Upper lobe of right lung (tissue), 1 donor: ENCODE data around the gene CCDC38. TPM values are rescaled to one million over a fixed set of nuclear protein-coding genes. Genes with fewer than 3 reads are reported as not detected.

ENCODE experiments used
- ATAC-seq: fragments of 200-7000 bp; cut with Tn5 transposase; one replicate; pipeline ENCODE4 v1.9.1; 2020; ENCODE audit warnings: mild to moderate bottlenecking, moderate library complexity
- DNase-seq: peaks from one replicate; pipeline ENCODE4 v3.0.0-alpha.2; 2020
- H3K27ac ChIP-seq: fragments of 200-600 bp; one replicate; pipeline ENCODE4 v1.8.0; 2022
- H3K27me3 ChIP-seq: fragments of 200-600 bp; one replicate; pipeline ENCODE4 v1.8.0; 2022; ENCODE audit warnings: mild to moderate bottlenecking
- H3K36me3 ChIP-seq: fragments of 200-600 bp; one replicate; pipeline ENCODE4 v1.8.0; 2022
- H3K4me1 ChIP-seq: fragments of 200-600 bp; one replicate; pipeline ENCODE4 v1.8.0; 2022
- H3K4me3 ChIP-seq: fragments of 200-600 bp; one replicate; pipeline ENCODE4 v1.8.0; 2022; ENCODE audit warnings: mild to moderate bottlenecking
- H3K9me3 ChIP-seq: fragments of 200-600 bp; one replicate; pipeline ENCODE4 v1.8.0; 2022
- CTCF ChIP-seq: fragments of 200-600 bp; IDR thresholded peaks from one replicate; pipeline ENCODE4 v1.8.0; 2022; ENCODE audit warnings: antibody characterized with exemption
- intact Hi-C: fragments of 100-400 bp; cut with DNase I; formaldehyde crosslinking; loops from one replicate; pipeline ENCODE4 v1.11.0; 2022
- total RNA-seq: library from RNA; stranded (reverse); fragmentation: NEBNext Ultra II Directional; extraction: Animal tissue kit (Norgen Biotek cat#: 25700); gene quantifications from one replicate; pipeline ENCODE4 v1.2.1, GENCODE V29; 2021
- donor health status: DM: no; HTN: yes; CAD: no; lungs with severe emphysema.

The CCDC38 gene
- total RNA-seq, 1 donor from 2014 or later = not detected

GRCh38 chr12:95837240-95838038, 105.0 kb downstream of the CCDC38 start:
- Histone ChIP-seq H3K4me1 (peaks cover 4% of the 10 kb centered on the region), H3K4me3 (no peak overlapping the region), H3K27ac (peak overlapping the region; percentile 17), H3K9me3 (no peaks in the 10 kb centered on the region), H3K27me3 (no peaks in the 10 kb centered on the region), H3K36me3 (no peaks in the 10 kb centered on the region)
- no peak for TF ChIP-seq CTCF
- intact Hi-C loops = no loop called here
- peak; percentile 52 for ATAC-seq
- no peak for DNase-seq

DNA sequence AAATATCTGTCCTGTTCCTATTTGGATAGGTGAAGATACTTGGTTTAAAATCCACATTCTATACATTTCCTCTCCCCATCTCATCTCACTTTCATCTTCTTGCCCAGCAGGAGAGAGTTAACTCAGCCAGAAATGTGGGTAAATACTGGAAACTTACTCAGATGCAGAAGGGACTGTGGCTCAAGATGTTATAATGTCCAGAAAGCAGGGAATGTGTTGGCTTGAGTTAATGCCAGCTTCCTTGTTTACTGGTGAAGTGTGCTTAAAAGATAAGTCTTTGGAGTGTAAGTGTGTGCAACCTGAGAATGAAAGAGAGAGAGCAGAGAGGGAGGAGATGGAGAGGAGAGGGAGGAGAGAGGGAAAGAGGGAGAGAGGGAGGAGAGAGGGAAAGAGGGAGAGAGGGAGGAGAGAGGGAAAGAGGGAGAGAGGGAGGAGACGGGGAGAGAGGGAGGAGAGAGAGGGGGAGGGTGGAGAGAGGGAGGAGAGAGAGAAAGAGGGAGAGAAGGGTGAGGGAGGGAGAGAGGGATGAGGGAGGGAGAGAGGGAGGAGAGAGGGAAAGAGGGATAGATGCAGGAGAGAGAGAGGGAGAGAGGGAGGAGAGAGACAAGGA, 105.7 kb downstream of the CCDC38 start:
- H3K27me3 ChIP-seq = no peaks in the 10 kb centered on the region
- peak overlapping the region; percentile 24 for H3K27ac ChIP-seq
- intact Hi-C loops = no loop called here
- peaks cover 4% of the 10 kb centered on the region for H3K4me1 ChIP-seq
- H3K4me3 ChIP-seq = no peak overlapping the region
- no peak for DNase-seq
- no peaks in the 10 kb centered on the region for H3K36me3 ChIP-seq
- H3K9me3 ChIP-seq = no peaks in the 10 kb centered on the region
- TF ChIP-seq CTCF = no peak
- ATAC-seq = peak; percentile 91

DNA sequence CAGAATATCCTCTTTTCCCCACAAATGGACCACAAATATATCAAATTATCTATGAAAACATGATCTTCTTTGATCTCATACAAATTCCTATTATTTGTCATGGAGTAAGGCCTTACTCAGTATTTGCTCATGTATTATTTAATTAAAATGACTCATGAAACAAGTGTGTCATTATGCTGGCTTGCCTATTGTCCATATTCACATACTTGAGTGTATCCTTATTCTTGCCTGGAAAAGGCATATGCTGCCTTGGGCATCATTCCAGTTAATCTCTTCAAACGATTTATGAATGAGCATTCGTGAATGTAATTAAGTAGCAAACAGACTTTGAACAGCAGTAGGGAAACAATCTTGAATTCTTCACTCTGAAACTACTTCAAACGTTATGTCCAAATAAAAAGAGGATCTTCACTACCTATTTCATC, 106.2 kb downstream of the CCDC38 start:
- ATAC-seq (peak; percentile 42), DNase-seq (no peak)
- Histone ChIP-seq H3K4me1 (peaks cover 4% of the 10 kb centered on the region), H3K36me3 (no peaks in the 10 kb centered on the region), H3K27ac (peak overlapping the region; percentile 24), H3K9me3 (no peaks in the 10 kb centered on the region), H3K4me3 (no peak overlapping the region), H3K27me3 (no peaks in the 10 kb centered on the region)
- TF ChIP-seq CTCF = no peak
- intact Hi-C loops = no loop called here

- Histone ChIP-seq H3K4me3 (no peak overlapping the region), H3K36me3 (no peaks in the 10 kb centered on the region), H3K9me3 (no peaks in the 10 kb centered on the region), H3K27ac (peak overlapping the region; percentile 12), H3K27me3 (no peaks in the 10 kb centered on the region), H3K4me1 (peaks cover 4% of the 10 kb centered on the region)
- intact Hi-C loops = no loop called here
- DNase-seq (no peak), ATAC-seq (peak; percentile 57)
- TF ChIP-seq CTCF = no peak
These were observed 107.8 kb downstream of the CCDC38 start for GRCh38 chr12:95834572-95834971.

DNA sequence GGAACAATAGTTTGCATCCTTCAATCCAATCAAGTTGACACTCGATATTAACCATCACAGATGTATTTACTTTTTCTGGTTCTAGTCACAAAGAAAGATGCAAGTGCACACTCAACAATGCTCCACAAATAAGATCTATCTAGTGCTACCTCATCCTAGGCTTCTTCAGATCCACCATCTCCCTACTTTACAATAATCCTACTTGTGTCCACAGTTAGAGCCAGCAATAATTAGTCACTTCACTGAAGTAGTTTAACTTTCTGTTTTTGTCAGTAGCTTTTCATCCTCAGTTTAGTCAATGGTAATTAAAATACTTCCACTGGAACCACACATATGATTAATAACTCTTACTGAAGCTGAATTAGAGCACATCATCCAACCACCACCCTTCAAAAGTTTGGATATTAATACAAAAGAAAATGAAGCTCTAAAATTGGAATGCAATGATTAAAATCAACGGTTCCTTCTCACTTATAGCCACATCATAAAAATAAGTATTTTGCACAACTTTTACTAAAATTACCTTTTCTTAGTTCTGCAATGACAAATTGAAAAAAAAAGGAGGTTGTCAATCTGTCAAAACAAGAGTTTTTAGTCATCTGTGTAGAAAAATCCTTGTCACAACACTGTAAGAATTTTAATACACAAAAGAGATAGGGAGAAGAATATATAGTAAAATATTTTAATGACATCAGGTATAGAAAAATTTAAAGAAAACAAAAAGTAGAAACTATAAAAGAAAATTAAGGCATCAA, 111.9 kb downstream of the CCDC38 start:
- ATAC-seq = no peak
- H3K4me1 ChIP-seq = no peaks in the 10 kb centered on the region
- no peak overlapping the region for H3K27ac ChIP-seq
- H3K27me3 ChIP-seq = no peaks in the 10 kb centered on the region
- intact Hi-C loops = no loop called here
- TF ChIP-seq CTCF = no peak
- no peaks in the 10 kb centered on the region for H3K36me3 ChIP-seq
- DNase-seq = no peak
- H3K4me3 ChIP-seq = no peak overlapping the region
- no peaks in the 10 kb centered on the region for H3K9me3 ChIP-seq
